ENCODE measurements around the gene ATXN2.

GRCh38 chr12:111471236-111471635 is 127.9 kb downstream of the ATXN2 start:
- no peak for TF ChIP-seq CTCF (IDR thresholded peaks at IDR 0.05)
- TF ChIP-seq POLR2A (IDR thresholded peaks at IDR 0.05) = no peak

All from thyroid gland (tissue), 4 donors.